SU-DHL-6 (cell line): ENCODE results near the gene NOCT.
"Not testable (repeated sequence)": the region's sequence is repeated elsewhere in the genome, so short reads cannot be mapped to it uniquely, and the experiment has no call there.

ENCODE experiments used
- CTCF ChIP-seq: fragments of 200-600 bp; sonication (generic); IDR thresholded peaks from one replicate; pipeline ENCODE4 v1.5.1; 2017; ENCODE audit warnings: antibody characterized with exemption, mild to moderate bottlenecking, low read length, moderate library complexity; ENCODE audit not compliant: insufficient read depth, poor library complexity, severe bottlenecking
- EZH2phosphoT487 ChIP-seq: fragments of 200-600 bp; sonication (generic), shearing (Covaris generic); conservative IDR thresholded peaks from 2 replicates; pipeline ENCODE4 v1.6.1; 2018; ENCODE audit warnings: mild to moderate bottlenecking, antibody characterized with exemption, low read length, moderate library complexity, mixed read lengths

- TF ChIP-seq CTCF, EZH2phosphoT487: not testable (repeated sequence)
Measured at GRCh38 chr4:139001430-139001829, 14.2 kb upstream of the NOCT start.
